ENCODE data around the gene SKI. TPM values are rescaled to one million over a fixed set of nuclear protein-coding genes. Genes with fewer than 3 reads are reported as not detected.

Gene SKI
- total RNA-seq, 1 donor from 2014 or later: 66.2 TPM

GRCh38 chr1:2289607-2290006 is 61.5 kb downstream of the SKI start:
- Histone ChIP-seq H3K36me3 (ENCODE audit: insufficient read depth, low read length) (no peaks in the 10 kb centered on the region), H3K9ac (ENCODE audit: low read length) (peak overlapping the region; percentile 61), H2AFZ (ENCODE audit: low read depth, low read length) (no peak overlapping the region), H3K27me3 (ENCODE audit: insufficient read depth, low read length) (no peaks in the 10 kb centered on the region), H3K4me3 (ENCODE audit: insufficient read depth, low read depth, low read length) (no peak overlapping the region), H3K4me2 (ENCODE audit: low read length) (peak overlapping the region; percentile 87), H3K4me1 (ENCODE audit: insufficient read depth, low read length) (peaks cover 43% of the 10 kb centered on the region), H4K20me1 (ENCODE audit: insufficient read depth, low read length) (peaks cover 75% of the 10 kb centered on the region), H3K79me2 (ENCODE audit: insufficient read depth, low read length) (peaks cover 92% of the 10 kb centered on the region), H3K9me3 (ENCODE audit: insufficient read depth, low read depth, low read length) (no peaks in the 10 kb centered on the region), H3K27ac (ENCODE audit: low read depth, low read length) (no peak overlapping the region)
- no peak for FAIRE-seq
- Mint-ChIP-seq H3K27ac (ENCODE audit: unreplicated experiment) (no peak overlapping the region), H3K9me3 (ENCODE audit: unreplicated experiment) (no peaks in the 10 kb centered on the region), H3K4me1 (ENCODE audit: low read depth, unreplicated experiment) (peaks cover 18% of the 10 kb centered on the region), H3K36me3 (ENCODE audit: low read depth, unreplicated experiment) (peaks cover 8% of the 10 kb centered on the region), H3K27me3 (ENCODE audit: low read depth, unreplicated experiment) (no peaks in the 10 kb centered on the region), H3K4me3 (ENCODE audit: unreplicated experiment) (no peak overlapping the region)
- no peak for TF ChIP-seq CTCF (IDR thresholded peaks at IDR 0.05; ENCODE audit: insufficient read depth, low read depth, low read length)
- no peak for TF ChIP-seq EZH2 (IDR thresholded peaks at IDR 0.05; ENCODE audit: insufficient read depth, low read length)
- no peak for DNase-seq (ENCODE audit: low read depth)

GRCh38 chr1:2290171-2290578 is 62.1 kb downstream of the SKI start:
- FAIRE-seq (no peak), DNase-seq (ENCODE audit: low read depth) (no peak)
- H3K4me3 Mint-ChIP-seq (ENCODE audit: unreplicated experiment): no peak overlapping the region
- H3K36me3 ChIP-seq (ENCODE audit: insufficient read depth, low read length): no peaks in the 10 kb centered on the region
- no peaks in the 10 kb centered on the region for H3K9me3 Mint-ChIP-seq (ENCODE audit: unreplicated experiment)
- peak overlapping the region; percentile 61 for H3K9ac ChIP-seq (ENCODE audit: low read length)
- H3K36me3 Mint-ChIP-seq (ENCODE audit: low read depth, unreplicated experiment): peaks cover 8% of the 10 kb centered on the region
- peaks cover 75% of the 10 kb centered on the region for H4K20me1 ChIP-seq (ENCODE audit: insufficient read depth, low read length)
- no peak overlapping the region for H3K4me3 ChIP-seq (ENCODE audit: insufficient read depth, low read depth, low read length)
- H3K27ac Mint-ChIP-seq (ENCODE audit: unreplicated experiment): no peak overlapping the region
- no peaks in the 10 kb centered on the region for H3K9me3 ChIP-seq (ENCODE audit: insufficient read depth, low read depth, low read length)
- peaks cover 43% of the 10 kb centered on the region for H3K4me1 ChIP-seq (ENCODE audit: insufficient read depth, low read length)
- peak overlapping the region; percentile 84 for H3K27ac ChIP-seq (ENCODE audit: low read depth, low read length)
- H3K4me1 Mint-ChIP-seq (ENCODE audit: low read depth, unreplicated experiment): peaks cover 18% of the 10 kb centered on the region
- H3K4me2 ChIP-seq (ENCODE audit: low read length): peak overlapping the region; percentile 87
- TF ChIP-seq EZH2 (IDR thresholded peaks at IDR 0.05; ENCODE audit: insufficient read depth, low read length): no peak
- no peak for TF ChIP-seq CTCF (IDR thresholded peaks at IDR 0.05; ENCODE audit: insufficient read depth, low read depth, low read length)
- no peaks in the 10 kb centered on the region for H3K27me3 ChIP-seq (ENCODE audit: insufficient read depth, low read length)
- H2AFZ ChIP-seq (ENCODE audit: low read depth, low read length): no peak overlapping the region
- no peaks in the 10 kb centered on the region for H3K27me3 Mint-ChIP-seq (ENCODE audit: low read depth, unreplicated experiment)
- peaks cover 92% of the 10 kb centered on the region for H3K79me2 ChIP-seq (ENCODE audit: insufficient read depth, low read length)

DNA sequence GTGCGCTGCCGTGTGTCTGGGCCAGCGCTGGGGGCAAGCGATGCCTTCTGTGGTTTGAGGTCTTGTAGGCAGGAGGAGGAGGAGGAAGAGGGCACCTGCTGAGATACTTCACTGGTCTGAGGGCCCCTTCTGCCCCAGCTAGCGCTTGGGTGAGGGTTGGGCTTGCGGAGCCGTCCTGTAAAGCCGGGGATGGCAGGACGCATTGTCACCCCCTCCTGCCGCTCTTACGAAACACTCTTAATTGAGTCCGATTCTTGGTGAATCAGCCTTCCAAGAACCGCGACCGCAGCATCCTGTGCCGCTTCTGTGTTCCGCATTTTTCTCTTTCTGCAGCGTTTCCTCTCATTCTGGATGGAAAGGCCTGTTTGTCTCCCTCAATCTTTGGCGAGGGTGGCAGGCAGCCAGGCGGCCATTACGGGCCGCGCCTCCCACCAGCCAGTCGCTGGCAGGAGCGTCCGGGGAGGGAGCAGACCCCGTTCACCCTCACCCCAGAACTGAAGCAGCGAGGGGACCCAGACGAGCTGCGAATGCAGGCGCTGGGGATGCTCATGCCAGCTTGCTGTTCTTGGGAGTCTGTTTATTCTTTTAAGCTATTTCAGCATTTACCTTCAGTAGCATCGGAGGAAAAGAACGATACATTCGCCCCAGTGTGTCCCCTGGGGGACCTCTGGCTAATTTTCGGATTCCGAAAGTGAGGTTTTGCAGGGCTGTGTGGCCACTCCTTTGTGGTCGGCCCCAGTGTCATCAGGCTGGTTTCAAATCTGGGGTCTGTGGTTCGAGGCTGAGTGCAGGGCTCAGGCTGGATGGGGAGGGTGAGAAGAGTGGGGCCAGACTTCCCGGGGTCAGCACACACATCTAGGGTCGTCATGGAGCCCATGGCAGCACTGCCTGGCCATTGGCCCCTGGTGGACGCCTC is 62.7 kb downstream of the SKI start:
- Mint-ChIP-seq H3K36me3 (ENCODE audit: low read depth, unreplicated experiment) (peaks cover 11% of the 10 kb centered on the region), H3K9me3 (ENCODE audit: unreplicated experiment) (no peaks in the 10 kb centered on the region), H3K4me1 (ENCODE audit: low read depth, unreplicated experiment) (peaks cover 18% of the 10 kb centered on the region), H3K27ac (ENCODE audit: unreplicated experiment) (no peak overlapping the region), H3K4me3 (ENCODE audit: unreplicated experiment) (no peak overlapping the region), H3K27me3 (ENCODE audit: low read depth, unreplicated experiment) (no peaks in the 10 kb centered on the region)
- Histone ChIP-seq H3K9me3 (ENCODE audit: insufficient read depth, low read depth, low read length) (no peaks in the 10 kb centered on the region), H3K27ac (ENCODE audit: low read depth, low read length) (peak overlapping the region; percentile 84), H3K9ac (ENCODE audit: low read length) (peak overlapping the region; percentile 81), H3K79me2 (ENCODE audit: insufficient read depth, low read length) (peaks cover 92% of the 10 kb centered on the region), H3K27me3 (ENCODE audit: insufficient read depth, low read length) (no peaks in the 10 kb centered on the region), H2AFZ (ENCODE audit: low read depth, low read length) (no peak overlapping the region), H4K20me1 (ENCODE audit: insufficient read depth, low read length) (peaks cover 80% of the 10 kb centered on the region), H3K4me2 (ENCODE audit: low read length) (peak overlapping the region; percentile 87), H3K4me1 (ENCODE audit: insufficient read depth, low read length) (peaks cover 43% of the 10 kb centered on the region), H3K36me3 (ENCODE audit: insufficient read depth, low read length) (no peaks in the 10 kb centered on the region), H3K4me3 (ENCODE audit: insufficient read depth, low read depth, low read length) (peak overlapping the region; percentile 42)
- no peak for TF ChIP-seq CTCF (IDR thresholded peaks at IDR 0.05; ENCODE audit: insufficient read depth, low read depth, low read length)
- no peak for TF ChIP-seq EZH2 (IDR thresholded peaks at IDR 0.05; ENCODE audit: insufficient read depth, low read length)
- FAIRE-seq (peak; percentile 82), DNase-seq (ENCODE audit: low read depth) (peak; percentile 99)

Measured in astrocyte (in vitro differentiated cells and primary cell).